ENCODE results near the gene CRLF1.

The CRLF1 gene

DNA sequence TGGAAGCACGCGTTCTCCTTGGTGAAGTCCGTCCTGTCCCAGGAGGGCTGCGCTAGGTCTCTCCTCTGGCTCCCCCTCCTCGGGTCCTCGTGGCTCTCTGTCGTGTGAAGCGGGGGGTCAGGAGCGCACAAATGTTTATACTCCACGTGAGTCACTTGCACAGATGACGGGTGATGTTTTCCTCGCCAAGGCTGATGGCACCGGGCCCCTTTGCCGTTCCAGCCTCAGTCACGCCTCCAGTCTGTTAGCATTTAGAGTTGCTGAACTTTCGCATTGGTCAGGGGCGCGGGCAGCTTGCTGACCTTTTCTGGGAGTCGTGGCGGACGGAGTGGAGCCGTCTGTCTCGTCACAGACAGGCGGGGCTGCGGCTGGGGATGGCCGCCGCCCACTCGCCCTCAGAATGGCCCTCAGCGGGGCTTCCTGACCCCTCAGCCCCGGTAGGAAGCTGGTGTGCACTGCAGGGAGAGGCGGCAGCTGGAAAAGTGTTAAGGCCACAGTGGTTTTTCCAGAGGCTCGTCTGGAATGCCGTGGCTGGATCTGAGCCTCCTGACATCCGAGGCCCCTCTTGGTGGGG is 44.0 kb upstream of the CRLF1 start:
- H3K4me3 ChIP-seq (replicated peaks in 1 of 2; ENCODE audit: low read depth in 2 of 2, low read length in 2 of 2) = no peak overlapping the region
- TF ChIP-seq, protein P1, sequence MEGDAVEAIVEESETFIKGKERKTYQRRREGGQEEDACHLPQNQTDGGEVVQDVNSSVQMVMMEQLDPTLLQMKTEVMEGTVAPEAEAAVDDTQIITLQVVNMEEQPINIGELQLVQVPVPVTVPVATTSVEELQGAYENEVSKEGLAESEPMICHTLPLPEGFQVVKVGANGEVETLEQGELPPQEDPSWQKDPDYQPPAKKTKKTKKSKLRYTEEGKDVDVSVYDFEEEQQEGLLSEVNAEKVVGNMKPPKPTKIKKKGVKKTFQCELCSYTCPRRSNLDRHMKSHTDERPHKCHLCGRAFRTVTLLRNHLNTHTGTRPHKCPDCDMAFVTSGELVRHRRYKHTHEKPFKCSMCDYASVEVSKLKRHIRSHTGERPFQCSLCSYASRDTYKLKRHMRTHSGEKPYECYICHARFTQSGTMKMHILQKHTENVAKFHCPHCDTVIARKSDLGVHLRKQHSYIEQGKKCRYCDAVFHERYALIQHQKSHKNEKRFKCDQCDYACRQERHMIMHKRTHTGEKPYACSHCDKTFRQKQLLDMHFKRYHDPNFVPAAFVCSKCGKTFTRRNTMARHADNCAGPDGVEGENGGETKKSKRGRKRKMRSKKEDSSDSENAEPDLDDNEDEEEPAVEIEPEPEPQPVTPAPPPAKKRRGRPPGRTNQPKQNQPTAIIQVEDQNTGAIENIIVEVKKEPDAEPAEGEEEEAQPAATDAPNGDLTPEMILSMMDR (IDR thresholded peaks at IDR 0.05; ENCODE audit: low read depth, low read length) = no peak
- peak; percentile 70 to 85 for DNase-seq (ENCODE audit: low read depth in 2 of 2)

DNA sequence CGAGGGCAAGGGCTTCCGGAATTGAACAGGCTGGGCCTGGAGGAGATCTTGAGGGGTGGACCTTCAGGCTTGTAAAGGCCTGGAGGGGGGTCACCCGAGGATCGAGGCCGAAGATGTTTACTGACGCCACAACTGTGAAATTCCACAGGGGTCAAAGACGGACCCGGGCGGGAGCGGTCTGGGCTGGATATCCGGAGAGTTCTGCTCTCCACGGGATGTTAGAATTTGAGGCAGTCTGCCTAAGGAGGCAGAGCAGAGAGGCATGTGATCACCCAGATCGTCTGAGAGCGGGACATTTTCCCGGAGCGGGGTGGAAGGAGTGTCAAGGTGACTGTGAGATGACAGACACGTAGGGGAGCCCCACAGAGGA is 43.4 kb upstream of the CRLF1 start:
- peak; percentile 51 to 82 for DNase-seq (ENCODE audit: low read depth in 2 of 2)
- no peak overlapping the region for H3K4me3 ChIP-seq (replicated peaks in 1 of 2; ENCODE audit: low read depth in 2 of 2, low read length in 2 of 2)

DNA sequence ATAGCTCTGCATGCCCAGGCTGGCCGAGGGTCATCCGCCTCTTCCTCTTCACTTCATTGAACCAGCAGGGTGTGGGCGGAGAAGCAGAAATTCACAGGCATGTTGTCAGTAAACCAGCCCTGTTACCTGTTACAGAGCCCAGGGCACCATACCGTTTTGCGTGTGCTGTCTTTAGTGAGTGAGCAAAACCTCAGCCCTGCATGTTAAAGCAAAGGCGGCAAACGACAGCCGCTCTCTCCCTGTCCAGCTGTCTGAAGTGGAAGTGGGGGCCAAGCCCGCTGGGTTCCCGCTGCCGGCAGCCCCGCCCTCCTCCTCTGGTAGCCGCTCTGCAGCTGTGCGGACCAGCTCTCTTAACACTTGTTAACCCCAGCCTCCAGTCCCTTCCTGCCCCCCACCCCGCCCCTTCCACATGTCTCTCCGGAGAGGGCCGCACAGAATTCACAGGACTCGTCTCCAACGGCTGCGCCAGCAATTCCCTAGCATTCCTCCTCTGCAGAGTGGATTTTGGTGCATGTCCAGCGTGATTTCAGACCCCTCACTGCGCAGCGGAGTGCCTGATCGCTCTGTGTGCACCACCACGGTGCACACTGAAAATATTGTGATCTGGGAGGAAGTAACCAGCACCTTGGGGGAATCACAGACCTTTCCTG is 42.9 kb upstream of the CRLF1 start:
- peak in 1 of 2 donors; percentile 59 for DNase-seq (ENCODE audit: low read depth in 2 of 2)
- H3K4me3 ChIP-seq (replicated peaks in 1 of 2; ENCODE audit: low read depth in 2 of 2, low read length in 2 of 2) = no peak overlapping the region
- TF ChIP-seq, protein P1 (IDR thresholded peaks at IDR 0.05; ENCODE audit: low read depth, low read length) = no peak

More for the DNA sequence above, 43.4 kb upstream of the CRLF1 start:
- TF ChIP-seq, protein P1 (IDR thresholded peaks at IDR 0.05; ENCODE audit: low read depth, low read length) = no peak

DNA sequence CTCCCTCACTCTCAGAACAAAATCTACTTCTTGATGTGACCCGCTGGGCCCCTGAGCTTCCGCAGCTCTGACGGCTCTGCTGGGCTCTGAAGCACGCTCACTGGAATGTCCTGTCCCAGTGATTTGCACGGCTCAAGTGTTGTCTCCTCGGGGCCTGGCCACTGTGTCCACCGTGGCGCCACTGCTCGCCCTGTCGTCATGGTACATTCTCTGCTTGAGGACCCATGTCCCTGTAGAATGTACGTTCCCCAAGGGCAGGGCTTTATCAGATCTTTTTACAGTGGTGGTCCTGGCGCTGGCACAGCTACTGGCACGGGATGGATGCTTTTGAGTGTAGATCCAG is 42.3 kb upstream of the CRLF1 start:
- H3K4me3 ChIP-seq (replicated peaks in 1 of 2; ENCODE audit: low read depth in 2 of 2, low read length in 2 of 2) = no peak overlapping the region
- DNase-seq (ENCODE audit: low read depth in 2 of 2) = peak in 1 of 2 donors; percentile 22
- TF ChIP-seq, protein P1 (IDR thresholded peaks at IDR 0.05; ENCODE audit: low read depth, low read length) = no peak

DNA sequence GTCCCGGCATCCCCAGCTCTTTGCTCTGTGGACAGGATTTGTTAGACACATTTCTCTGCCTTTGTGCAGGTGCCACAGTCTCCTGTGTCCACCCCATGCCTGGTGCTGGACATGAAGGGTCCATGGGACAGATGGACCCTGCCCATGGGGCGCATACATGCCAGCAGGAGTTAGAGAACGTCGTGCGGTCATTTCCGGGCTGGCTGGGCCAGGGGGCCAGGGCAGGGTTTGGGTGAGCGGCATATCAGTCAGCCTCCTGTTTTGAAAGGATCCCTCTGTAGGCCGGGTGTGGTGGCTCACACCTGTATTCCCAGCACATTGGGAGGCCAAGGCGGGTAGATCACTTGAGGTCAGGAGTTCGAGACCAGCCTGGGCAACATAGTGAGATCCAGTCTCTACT is 41.2 kb upstream of the CRLF1 start:
- TF ChIP-seq, protein P1 (IDR thresholded peaks at IDR 0.05; ENCODE audit: low read depth, low read length) = no peak
- no peak overlapping the region for H3K4me3 ChIP-seq (replicated peaks in 1 of 2; ENCODE audit: low read depth in 2 of 2, low read length in 2 of 2)

DNA sequence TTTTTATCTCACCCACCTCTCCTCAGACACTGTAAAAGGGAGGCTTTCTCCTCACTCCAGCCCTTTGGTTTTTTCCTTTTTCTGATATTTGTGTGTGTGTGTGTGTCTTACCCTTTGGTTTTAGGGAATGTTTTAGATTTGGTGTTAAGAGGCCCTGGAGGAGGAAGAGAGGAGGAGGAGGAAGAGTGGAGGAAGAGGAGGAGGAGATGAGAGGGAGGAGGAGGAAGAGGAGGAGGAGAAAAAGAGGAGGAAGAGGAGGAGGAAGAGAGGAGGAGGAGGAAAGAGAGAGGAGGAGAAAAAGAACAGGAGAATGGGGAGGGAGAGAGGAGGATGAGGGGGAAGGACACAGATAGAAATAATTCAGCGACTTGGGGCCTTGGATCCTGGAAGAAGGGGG is 40.8 kb upstream of the CRLF1 start:
- no peak overlapping the region for H3K4me3 ChIP-seq (replicated peaks in 1 of 2; ENCODE audit: low read depth in 2 of 2, low read length in 2 of 2)
- TF ChIP-seq, protein P1 (IDR thresholded peaks at IDR 0.05; ENCODE audit: low read depth, low read length) = no peak
- DNase-seq (ENCODE audit: low read depth in 2 of 2) = no peak

More for the DNA sequence above, 41.2 kb upstream of the CRLF1 start:
- no peak for DNase-seq (ENCODE audit: low read depth in 2 of 2)

Measured in cardiac fibroblast (primary cell).